Measurements from ENCODE around the gene ARHGEF18.

Gene ARHGEF18

GRCh38 chr19:7393459-7393858, 44.7 kb downstream of the ARHGEF18 start:
- no peak for DNase-seq (ENCODE audit: low read depth)
- no peak overlapping the region for H3K4me3 ChIP-seq (ENCODE audit: low read depth, low read length)
- TF ChIP-seq, protein P1, sequence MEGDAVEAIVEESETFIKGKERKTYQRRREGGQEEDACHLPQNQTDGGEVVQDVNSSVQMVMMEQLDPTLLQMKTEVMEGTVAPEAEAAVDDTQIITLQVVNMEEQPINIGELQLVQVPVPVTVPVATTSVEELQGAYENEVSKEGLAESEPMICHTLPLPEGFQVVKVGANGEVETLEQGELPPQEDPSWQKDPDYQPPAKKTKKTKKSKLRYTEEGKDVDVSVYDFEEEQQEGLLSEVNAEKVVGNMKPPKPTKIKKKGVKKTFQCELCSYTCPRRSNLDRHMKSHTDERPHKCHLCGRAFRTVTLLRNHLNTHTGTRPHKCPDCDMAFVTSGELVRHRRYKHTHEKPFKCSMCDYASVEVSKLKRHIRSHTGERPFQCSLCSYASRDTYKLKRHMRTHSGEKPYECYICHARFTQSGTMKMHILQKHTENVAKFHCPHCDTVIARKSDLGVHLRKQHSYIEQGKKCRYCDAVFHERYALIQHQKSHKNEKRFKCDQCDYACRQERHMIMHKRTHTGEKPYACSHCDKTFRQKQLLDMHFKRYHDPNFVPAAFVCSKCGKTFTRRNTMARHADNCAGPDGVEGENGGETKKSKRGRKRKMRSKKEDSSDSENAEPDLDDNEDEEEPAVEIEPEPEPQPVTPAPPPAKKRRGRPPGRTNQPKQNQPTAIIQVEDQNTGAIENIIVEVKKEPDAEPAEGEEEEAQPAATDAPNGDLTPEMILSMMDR (IDR thresholded peaks at IDR 0.05; ENCODE audit: low read depth, low read length, missing control alignments): no peak
- in situ Hi-C loops (cut with HindIII; ENCODE audit: low sequenced_read_pairs): no loop called here

- in situ Hi-C loops (cut with HindIII; ENCODE audit: low sequenced_read_pairs): no loop called here
- DNase-seq (ENCODE audit: low read depth): no peak
- TF ChIP-seq, protein P1 (IDR thresholded peaks at IDR 0.05; ENCODE audit: low read depth, low read length, missing control alignments): no peak
- H3K4me3 ChIP-seq (ENCODE audit: low read depth, low read length): peak overlapping the region; percentile 88
Measured at GRCh38 chr19:7393939-7394730, 45.4 kb downstream of the ARHGEF18 start.

GRCh38 chr19:7394731-7395359, 46.1 kb downstream of the ARHGEF18 start:
- peak overlapping the region; percentile 88 for H3K4me3 ChIP-seq (ENCODE audit: low read depth, low read length)
- TF ChIP-seq, protein P1 (IDR thresholded peaks at IDR 0.05; ENCODE audit: low read depth, low read length, missing control alignments): no peak
- DNase-seq (ENCODE audit: low read depth): peak; percentile 70
- in situ Hi-C loops (cut with HindIII; ENCODE audit: low sequenced_read_pairs): no loop called here

DNA sequence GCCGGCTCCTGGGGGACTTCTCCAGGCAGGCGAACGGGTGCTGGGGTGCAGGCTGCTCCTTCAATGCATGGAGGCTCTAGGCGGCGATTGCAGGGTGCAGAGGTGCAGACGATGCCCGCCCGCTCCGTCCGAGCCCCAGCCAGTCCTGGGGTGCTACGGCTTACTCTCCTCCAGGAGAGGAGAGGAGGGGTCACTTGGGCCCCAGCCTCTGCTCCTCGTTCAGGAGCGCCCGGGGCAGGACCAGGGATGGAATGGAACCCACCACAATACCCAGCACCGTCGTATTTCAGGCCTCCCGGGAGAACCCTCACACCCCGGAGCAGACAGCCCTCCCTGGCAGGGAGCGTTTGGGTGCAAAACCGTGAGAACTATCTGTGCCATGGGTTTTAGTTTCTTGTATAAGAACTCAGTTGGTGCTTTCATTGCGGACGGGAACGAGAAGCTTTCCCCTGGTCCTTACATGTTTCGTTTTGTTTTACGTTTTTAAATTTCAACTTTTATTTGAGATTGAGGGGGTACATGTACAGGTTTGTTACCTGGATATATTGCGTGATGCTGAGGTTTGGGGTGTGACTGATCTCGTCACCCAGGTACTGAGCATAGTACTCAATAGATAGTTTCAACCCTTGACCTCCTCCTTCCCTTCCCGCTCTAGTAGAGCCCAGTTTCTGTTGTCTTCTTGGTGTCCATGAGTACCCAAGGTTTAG, 46.8 kb downstream of the ARHGEF18 start:
- in situ Hi-C loops (cut with HindIII; ENCODE audit: low sequenced_read_pairs): no loop called here
- TF ChIP-seq, protein P1 (IDR thresholded peaks at IDR 0.05; ENCODE audit: low read depth, low read length, missing control alignments): no peak
- H3K4me3 ChIP-seq (ENCODE audit: low read depth, low read length): peak overlapping the region; percentile 88
- no peak for DNase-seq (ENCODE audit: low read depth)

DNA sequence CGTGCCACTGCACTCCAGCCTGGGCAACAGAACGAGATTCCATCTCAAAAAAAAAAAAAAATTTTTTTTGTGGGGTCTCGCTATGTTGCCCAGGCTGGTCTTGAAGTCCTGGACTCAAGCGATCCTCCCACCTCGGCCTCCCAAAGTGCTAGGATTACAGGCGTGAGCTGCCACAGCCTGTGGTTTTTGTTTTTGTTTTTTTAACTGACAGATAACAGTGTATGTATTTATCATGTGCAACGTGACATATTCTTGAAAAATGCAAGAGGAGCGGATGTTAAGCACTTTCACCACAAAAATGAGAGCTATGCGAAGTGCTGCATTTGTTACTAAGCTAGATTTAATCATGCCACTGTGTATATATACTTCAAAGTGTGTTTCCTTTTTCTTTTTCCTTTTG, 49.0 kb downstream of the ARHGEF18 start:
- TF ChIP-seq, protein P1 (IDR thresholded peaks at IDR 0.05; ENCODE audit: low read depth, low read length, missing control alignments): no peak
- no peak overlapping the region for H3K4me3 ChIP-seq (ENCODE audit: low read depth, low read length)
- peak; percentile 77 for DNase-seq (ENCODE audit: low read depth)
- in situ Hi-C loops (cut with HindIII; ENCODE audit: low sequenced_read_pairs): no loop called here

All from astrocyte of the cerebellum (primary cell).